HK-2 (cell line): Measurements from ENCODE around the gene MIP.
"Not testable (repeated sequence)": the region's sequence is repeated elsewhere in the genome, so short reads cannot be mapped to it uniquely, and the experiment has no call there.

ENCODE experiments used
- DNase-seq: peaks from one replicate; pipeline ENCODE4 v3.0.0-alpha.2; 2018; ENCODE audit not compliant: unreplicated experiment

Gene MIP

GRCh38 chr12:56468216-56469006, 14.0 kb upstream of the MIP start, which contains the start of gene SPRYD4:
SPRYD4 (plus strand) TSS chr12:56468578; CDS start chr12:56468592, 14 bp downstream.
- peak; percentile 89 for DNase-seq

- no peak for DNase-seq
These were observed 8.1 kb upstream of the MIP start for GRCh38 chr12:56462565-56462964.

DNA sequence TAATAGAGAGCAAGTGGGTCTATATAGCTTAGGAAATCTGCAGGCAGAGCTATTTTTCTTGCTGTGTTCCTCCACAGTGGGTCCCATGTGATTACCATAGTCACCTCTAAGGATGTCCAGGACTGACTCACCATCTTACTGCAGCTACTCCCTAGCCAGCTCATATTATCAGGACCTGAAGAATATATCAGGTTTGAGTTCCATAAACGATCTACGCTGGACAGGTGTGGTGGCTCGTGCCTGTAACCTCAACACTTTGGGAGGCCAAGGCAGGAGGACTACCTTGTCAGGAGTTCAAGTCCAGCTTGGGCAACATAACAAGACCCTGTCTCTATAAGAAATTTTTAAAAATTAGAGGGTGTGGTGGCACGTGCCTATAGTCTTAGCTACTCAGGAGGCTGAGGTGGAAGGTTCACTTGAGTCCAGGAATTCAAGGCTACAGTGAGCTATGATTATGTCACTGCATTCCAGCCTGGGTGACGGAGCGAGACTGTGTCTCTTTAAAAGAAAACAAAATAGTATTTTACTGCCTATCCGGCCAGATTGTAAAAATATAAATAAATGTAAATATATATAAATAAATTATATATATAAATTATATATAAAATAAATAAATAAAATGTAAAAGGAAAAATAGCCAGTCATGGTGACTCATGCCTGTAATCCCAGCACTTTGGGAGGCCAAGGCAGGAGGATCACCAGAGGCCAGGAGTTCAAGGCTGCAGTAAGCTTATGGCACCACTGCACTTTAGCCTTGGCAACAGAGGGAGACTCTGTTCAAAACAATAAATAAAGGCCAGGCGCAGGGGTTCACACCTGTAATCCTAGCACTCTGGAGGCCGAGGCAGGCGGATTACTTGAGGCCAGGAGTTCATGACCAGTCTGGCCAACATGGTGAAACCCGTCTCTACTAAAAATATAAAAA, 7.0 kb upstream of the MIP start:
- DNase-seq, result peak; percentile 54

DNA sequence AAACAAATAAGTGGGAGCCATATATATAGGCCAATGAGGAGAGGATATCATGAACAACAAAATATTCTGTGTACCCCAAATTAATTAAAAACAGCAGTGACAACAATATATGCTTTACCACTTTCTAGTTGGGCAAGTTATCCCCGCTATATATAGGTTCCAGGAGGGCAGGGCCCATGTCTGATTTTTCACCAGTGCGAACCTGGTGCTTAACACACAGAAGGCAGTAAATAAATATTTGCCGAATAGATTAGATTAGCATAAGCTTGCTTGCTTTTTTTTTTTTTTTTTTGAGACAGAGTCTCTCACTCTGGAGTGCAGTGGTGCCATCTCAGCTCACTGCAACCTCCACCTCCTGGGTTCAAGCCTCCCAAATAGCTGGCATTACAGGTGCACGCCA, 3.4 kb upstream of the MIP start:
- no peak for DNase-seq

DNA sequence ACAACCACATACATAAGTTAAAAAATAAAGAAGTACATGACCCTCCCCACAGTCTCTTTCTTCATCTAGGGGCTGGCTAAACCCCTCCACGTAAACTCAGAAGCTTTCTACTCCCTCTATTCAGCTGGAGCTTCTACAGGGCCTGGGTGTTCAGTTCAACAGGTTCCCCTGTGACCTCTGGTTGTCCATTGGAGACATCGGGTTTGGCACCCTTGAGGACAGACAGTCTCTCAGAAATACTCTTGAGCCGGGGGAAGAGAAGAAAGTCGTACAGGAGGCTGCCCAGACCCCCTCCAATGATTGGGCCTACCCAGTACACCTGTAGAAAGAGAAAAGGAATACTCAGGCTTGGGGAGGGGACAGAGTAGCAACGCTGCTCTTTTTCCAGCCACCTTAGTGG, 3.3 kb downstream of the MIP start:
- no peak for DNase-seq

- no peak for DNase-seq
These were observed 4.2 kb downstream of the MIP start for GRCh38 chr12:56450241-56450640.

- no peak for DNase-seq
These were observed 4.9 kb downstream of the MIP start for GRCh38 chr12:56449622-56449984.

DNA sequence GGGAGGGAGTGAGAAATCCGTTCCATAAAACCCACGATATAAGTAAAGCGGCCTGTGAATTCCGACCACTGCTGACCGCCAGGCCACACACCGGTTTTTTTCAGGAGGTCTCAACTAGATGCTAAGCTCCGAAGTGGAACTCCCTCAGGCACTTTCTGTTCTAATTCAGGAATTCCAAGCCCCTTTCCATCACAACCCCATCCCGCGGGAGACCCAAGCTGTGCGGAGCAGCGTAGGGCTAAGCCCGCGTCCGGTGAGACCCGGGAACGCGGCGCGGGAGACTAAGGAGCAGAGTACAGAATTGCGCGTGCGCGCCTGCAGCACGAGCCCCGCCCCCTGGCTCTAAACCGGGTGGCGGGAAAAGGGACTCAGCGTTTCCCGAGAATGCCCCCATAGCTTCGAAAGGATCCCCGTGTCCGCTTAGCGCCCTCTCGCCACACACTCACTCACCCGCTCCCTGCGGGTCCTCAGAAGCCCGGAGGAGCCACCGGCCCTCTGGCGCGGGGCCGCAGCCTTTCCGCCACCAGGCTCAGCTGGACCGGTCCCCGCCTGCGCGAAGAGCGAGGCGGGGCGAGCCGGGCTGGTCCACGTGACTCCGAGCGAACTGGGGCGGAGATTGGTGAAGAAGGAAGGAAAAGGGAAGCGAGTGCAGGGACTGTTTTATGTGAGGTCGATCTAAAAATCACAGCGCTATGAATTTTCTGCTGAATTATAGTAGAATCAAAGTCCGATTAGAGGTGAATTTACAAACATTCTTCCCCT, 5.4 kb downstream of the MIP start, which contains the start of gene TIMELESS:
Gene TIMELESS (minus strand): TSS at position 567 of the 762 bp plus-strand sequence. CDS start 15,256 bp downstream, outside the sequence.
- DNase-seq, result peak; percentile 90

- not testable (repeated sequence) for DNase-seq
These were observed 11.2 kb downstream of the MIP start for GRCh38 chr12:56443208-56443607.

GRCh38 chr12:56437430-56438176, 16.9 kb downstream of the MIP start:
- no peak for DNase-seq

DNA sequence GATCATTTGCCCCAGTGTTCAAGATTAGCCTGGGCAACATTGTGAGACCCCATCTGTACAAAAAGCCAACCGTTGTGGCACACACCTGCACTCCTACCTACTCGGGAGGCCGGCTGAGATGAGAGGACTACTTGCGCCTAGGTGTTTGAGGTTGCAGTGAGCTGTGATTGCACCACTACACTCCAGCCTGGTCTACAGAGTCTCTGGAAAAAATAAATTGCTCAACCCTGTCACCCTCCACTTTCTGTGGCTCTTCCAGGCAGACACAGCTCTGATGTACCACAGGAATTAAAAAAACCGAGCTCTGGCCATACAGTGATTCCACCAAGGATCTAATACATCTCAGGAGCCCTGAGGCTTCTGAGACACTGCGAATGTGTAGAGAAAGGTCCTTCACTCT, 19.6 kb downstream of the MIP start:
- no peak for DNase-seq

DNA sequence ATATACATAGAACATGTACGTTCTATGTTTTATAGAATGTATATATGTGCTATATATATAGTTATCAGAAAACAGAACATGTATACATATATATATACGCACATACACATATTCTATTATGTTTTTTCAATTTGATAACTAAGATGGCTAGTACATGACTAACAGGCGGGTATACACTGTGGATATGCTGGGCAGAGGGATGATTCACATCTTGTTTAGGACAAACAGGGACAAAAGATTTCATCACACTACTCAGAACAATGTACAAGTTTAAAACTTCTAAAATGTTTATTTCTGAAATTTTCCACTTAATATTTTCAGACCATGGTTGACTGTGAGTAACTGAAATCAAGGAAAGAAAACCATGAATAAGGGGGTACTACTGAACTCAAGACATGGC, 22.6 kb downstream of the MIP start:
- DNase-seq, result no peak

DNA sequence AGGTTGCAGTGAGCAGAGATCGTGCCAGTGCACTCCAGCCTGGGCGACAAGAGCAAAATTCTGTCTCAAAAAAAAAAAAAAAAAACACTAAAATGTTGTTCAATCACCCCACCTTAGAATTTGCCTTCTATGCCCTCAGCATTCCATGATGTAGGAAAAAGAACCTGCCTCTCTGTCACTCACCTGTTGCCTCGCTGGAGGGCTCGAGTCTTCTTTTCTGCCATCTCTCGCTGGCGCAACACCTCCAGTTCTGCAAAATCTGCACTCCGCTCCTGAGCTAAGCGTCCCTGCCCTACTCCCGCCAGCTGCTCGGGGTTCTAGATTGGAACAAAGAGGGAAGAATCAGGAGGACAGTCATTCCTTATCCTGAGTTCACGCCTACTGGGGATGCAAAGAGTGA, 23.2 kb downstream of the MIP start:
- DNase-seq, result no peak

DNA sequence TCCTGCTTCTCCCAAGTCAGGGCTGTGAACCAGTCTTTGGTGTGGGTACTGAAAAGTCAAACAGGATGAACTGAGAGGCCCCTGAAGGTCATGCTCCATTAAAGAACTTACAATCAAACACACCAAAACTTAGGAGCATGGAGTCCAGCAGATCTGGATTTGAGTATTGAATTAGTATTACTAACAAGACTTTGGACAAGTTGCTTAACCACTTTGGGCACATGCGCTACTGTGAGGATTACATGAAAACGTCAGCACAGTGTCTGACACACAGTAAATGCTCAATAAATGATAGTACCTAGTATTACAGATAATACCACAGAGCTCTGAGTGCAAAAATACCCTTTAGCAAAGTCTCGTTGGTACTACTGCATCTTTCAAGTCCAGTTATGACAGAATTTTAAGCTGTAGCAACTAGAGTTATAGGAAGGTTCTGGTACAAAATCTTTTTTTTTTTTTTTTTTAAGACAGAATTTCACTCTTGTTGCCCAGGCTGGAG, 28.5 kb downstream of the MIP start:
- no peak for DNase-seq

DNA sequence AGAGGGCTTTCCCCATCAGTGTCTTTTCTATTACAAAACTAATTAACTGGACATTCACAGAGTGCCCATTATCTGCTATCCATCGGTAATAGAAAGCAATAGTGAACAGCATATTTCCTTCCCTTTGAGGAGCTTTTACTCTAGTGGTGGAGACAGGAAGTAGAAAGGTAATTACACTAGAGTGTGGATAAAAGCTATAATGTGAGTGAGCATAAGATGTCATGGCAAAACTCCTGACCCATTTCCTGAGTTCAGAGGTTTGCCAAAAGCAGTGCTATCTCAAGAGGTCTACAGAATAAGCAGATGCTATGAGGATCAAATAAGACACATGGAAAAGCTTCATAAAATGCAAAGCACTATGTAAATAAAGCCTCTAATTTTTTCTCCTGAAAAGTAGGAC, 29.3 kb downstream of the MIP start:
- no peak for DNase-seq

DNA sequence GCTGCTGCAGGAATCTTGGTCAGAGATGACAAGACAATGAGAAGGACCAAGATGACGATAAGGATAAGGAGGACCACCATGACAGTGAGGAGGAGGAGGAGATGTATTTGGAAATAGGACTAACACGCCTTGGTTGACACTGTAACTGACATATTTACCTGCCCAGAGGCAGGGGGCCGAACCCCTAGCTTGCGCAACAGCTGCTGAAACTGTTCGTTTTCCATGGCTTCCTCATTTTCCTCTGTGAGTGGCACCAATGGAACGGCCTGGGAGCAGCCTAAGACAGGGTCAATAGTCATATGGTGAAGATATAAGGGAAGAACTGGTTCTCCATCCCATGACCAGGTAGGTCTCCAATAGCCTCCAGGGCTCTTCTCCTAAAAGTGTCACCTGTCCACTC, 34.0 kb downstream of the MIP start:
- DNase-seq, result no peak

DNA sequence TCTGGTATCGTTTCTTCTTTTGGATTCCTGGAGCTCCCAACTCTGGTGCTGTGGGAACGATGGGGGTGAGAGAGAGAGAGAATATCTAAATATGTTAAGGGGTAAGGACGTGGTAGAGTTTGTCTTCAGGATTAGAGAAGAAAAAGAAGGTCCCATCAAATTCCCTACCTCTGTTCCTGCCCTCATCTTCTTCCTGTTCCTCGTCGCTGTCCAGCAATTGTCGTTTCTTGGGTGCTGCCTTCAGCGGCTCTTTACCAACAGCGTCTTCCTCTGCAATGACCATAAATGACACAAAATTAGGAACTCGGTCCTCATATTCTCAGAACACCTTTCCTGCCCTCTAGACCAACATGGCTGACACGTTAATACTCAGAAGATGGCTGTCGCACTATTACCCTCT, 36.7 kb downstream of the MIP start:
- no peak for DNase-seq

DNA sequence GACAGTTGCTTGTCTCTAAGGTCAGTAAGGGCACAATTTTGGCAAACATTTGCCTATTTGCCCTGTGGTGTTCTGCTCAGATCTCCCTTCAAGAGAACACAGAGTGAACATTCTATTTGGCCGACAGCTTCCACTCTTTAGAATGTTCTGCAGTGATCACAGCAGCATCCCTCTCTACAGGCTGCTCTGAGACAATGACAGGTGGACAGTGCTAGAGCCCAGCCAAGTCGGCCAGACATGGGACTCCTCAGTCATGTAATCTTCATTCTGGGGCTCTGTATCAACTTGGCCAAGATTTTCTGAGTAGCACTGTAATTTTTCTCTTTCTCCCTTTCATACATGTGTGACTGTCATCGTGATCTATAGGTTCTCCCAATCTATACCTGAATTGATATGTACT, 40.1 kb downstream of the MIP start:
- DNase-seq, result no peak

- DNase-seq, result no peak
These were observed 41.1 kb downstream of the MIP start for GRCh38 chr12:56413392-56413791.

GRCh38 chr12:56411781-56412639, 42.4 kb downstream of the MIP start:
- no peak for DNase-seq
